HepG2 (cell line): ENCODE results near the gene FDXACB1. TPM values are rescaled to one million over a fixed set of nuclear protein-coding genes. Genes with fewer than 3 reads are reported as not detected.

Experiments
- BHLHE40 ChIP-seq: IDR thresholded peaks from 2 replicates; pipeline ENCODE4 v1.6.1; 2011; ENCODE audit warnings: low read length, improper control_type of control experiment
- BRCA1 ChIP-seq: sonication (generic); formaldehyde crosslinking; IDR thresholded peaks from 2 replicates; pipeline ENCODE4 v1.4.0; 2020; ENCODE audit warnings: missing genetic modification reagents
- CBX5 ChIP-seq: sonication (generic); formaldehyde crosslinking; IDR thresholded peaks from 2 replicates; pipeline ENCODE4 v1.4.0; 2020; ENCODE audit warnings: missing genetic modification reagents, borderline replicate concordance
- GATAD2A ChIP-seq: IDR thresholded peaks from 2 replicates; pipeline ENCODE4 v1.6.1; 2016
- HIC2 ChIP-seq: sonication (generic); formaldehyde crosslinking; IDR thresholded peaks from 2 replicates; pipeline ENCODE4 v1.9.0; 2022; ENCODE audit warnings: low read depth, missing genetic modification reagents
- NFYB ChIP-seq: sonication (generic); formaldehyde crosslinking; IDR thresholded peaks from 2 replicates; pipeline ENCODE4 v1.4.0; 2020; ENCODE audit warnings: missing genetic modification reagents
- PREB ChIP-seq: sonication (generic); formaldehyde crosslinking; IDR thresholded peaks from 2 replicates; pipeline ENCODE4 v1.4.0; 2020; ENCODE audit warnings: missing genetic modification reagents
- RNF219 ChIP-seq: sonication (generic); formaldehyde crosslinking; IDR thresholded peaks from 2 replicates; pipeline ENCODE4 v1.5.0; 2020; ENCODE audit warnings: mild to moderate bottlenecking, missing genetic modification reagents
- SKI ChIP-seq: fragments of 450-650 bp; IDR thresholded peaks from one replicate; pipeline ENCODE4 v1.6.1; 2018; ENCODE audit warnings: mild to moderate bottlenecking; ENCODE audit not compliant: partially characterized antibody
- ZNF234 ChIP-seq: sonication (generic); formaldehyde crosslinking; conservative IDR thresholded peaks from 2 replicates; pipeline ENCODE4 v1.5.1; 2020; ENCODE audit warnings: mild to moderate bottlenecking, missing genetic modification reagents
- ZNF747 ChIP-seq: sonication (generic); formaldehyde crosslinking; IDR thresholded peaks from 2 replicates; pipeline ENCODE4 v1.8.1; 2023; ENCODE audit warnings: missing genetic modification reagents, mild to moderate bottlenecking, borderline replicate concordance
- polyA plus RNA-seq, 8 experiments: library from polyadenylated mRNA; depleted of rRNA in 3 of 8; stranded (reverse) in 7 of 8; unstranded in 1 of 8; fragments of >200 nt; fragmentation: Illumina TruSeq in 4 of 8; extraction: Trizol in 4 of 8; gene quantifications; 2 replicates each; pipeline versions ENCODE4 v1.2.1 to v1.2.3, GENCODE V29; 2011 to 2016; ENCODE audit warnings: low read depth in 4 of 8, missing spikeins in 1 of 8, mixed read lengths in 1 of 8; ENCODE audit not compliant: insufficient read depth in 1 of 8
- total RNA-seq, 5 experiments: library from RNA; depleted of rRNA; stranded (reverse); fragments of >200 nt; fragmentation: Illumina TruSeq; extraction: Trizol; gene quantifications; 2 replicates each; pipeline ENCODE4 v1.2.3, GENCODE V29; 2016; ENCODE audit warnings: low read depth in 1 of 5
- TF ChIP-seq, protein P1 (sequence below): sonication (generic); formaldehyde crosslinking; IDR thresholded peaks from 2 replicates; pipeline ENCODE4 v1.5.1; 2020; ENCODE audit warnings: mild to moderate bottlenecking, missing genetic modification reagents, moderate library complexity
- TF ChIP-seq, protein P2 (sequence below): IDR thresholded peaks from 2 replicates; pipeline ENCODE4 v1.6.1; 2016; ENCODE audit warnings: mild to moderate bottlenecking
- TF ChIP-seq, protein P3 (sequence below): sonication (generic); formaldehyde crosslinking; IDR thresholded peaks from 2 replicates; pipeline ENCODE4 v1.8.0; 2022; ENCODE audit warnings: missing genetic modification reagents, mild to moderate bottlenecking, borderline replicate concordance

The FDXACB1 gene
- total and polyA plus RNA-seq, 2 of the 13 experiments (the other 11 are each of a cell fraction or from before 2014, with no cell fraction given): 1.1 to 3.4 TPM

DNA sequence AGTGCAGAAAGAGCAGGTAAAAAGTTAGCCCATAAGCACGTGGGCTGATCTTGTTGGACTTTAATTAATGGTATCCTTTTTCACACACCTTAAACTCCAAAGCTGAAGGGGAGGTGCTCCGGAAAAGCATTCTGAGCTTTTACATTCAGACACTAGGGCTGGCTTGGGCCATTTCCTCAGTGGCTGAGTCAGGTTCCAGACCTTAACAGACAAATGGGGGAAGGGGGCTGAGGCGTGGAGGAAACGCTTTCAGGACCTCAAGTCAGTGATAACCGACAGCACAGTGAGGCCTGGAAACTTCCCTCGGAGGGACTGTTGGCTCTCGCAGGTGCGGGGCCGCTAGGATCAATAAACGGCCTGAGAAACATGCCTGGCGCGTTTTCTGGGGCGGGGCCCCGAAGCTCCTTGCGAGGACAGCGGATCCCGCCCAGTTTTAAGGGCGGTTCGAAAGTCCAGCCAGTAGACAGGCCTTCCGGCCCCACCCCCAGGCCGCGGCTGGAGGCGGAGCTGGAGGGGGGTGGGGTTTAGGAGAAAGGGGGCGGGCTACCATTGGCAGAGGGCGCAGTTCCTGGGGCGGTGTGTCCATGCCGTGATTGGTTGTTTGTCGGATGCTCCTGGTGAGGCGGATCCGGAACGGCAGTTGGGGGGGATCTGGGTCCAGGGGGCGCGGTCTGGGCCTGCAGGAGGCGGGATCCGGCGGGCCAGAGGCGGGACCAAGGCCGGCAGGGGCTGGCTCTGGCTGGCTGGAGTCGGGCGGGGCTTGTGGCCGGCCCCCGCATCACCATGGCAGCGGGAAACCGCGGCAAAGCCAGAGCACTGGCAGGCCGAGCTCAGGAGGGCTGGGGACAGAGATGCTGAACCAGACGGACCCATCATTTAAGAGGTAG is 47.8 kb upstream of the FDXACB1 start (continued):
- TF ChIP-seq SKI (peak; percentile 47), BHLHE40 (peak; percentile 15; the same call in 1 of the 2 replicates), HIC2 (CRISPR knock-in tag) (no peak), ZNF234 (no peak), CBX5 (CRISPR knock-in tag) (no peak), NFYB (CRISPR knock-in tag) (peak; percentile 66; the same call in 1 of the 2 replicates), GATAD2A (CRISPR knock-in tag) (peak; percentile 70), PREB (CRISPR knock-in tag) (no peak), RNF219 (CRISPR knock-in tag) (no peak), BRCA1 (CRISPR knock-in tag) (no peak), ZNF747 (CRISPR knock-in tag) (peak; percentile 47; the same call in 1 of the 2 replicates)
- TF ChIP-seq, protein P1, sequence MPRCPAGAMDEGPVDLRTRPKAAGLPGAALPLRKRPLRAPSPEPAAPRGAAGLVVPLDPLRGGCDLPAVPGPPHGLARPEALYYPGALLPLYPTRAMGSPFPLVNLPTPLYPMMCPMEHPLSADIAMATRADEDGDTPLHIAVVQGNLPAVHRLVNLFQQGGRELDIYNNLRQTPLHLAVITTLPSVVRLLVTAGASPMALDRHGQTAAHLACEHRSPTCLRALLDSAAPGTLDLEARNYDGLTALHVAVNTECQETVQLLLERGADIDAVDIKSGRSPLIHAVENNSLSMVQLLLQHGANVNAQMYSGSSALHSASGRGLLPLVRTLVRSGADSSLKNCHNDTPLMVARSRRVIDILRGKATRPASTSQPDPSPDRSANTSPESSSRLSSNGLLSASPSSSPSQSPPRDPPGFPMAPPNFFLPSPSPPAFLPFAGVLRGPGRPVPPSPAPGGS (CRISPR knock-in tag): peak; percentile 27; the same call in 1 of the 2 replicates
- TF ChIP-seq, protein P2, sequence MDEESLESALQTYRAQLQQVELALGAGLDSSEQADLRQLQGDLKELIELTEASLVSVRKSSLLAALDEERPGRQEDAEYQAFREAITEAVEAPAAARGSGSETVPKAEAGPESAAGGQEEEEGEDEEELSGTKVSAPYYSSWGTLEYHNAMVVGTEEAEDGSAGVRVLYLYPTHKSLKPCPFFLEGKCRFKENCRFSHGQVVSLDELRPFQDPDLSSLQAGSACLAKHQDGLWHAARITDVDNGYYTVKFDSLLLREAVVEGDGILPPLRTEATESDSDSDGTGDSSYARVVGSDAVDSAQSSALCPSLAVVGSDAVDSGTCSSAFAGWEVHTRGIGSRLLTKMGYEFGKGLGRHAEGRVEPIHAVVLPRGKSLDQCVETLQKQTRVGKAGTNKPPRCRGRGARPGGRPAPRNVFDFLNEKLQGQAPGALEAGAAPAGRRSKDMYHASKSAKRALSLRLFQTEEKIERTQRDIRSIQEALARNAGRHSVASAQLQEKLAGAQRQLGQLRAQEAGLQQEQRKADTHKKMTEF (CRISPR knock-in tag): peak; percentile 87
- TF ChIP-seq, protein P3, sequence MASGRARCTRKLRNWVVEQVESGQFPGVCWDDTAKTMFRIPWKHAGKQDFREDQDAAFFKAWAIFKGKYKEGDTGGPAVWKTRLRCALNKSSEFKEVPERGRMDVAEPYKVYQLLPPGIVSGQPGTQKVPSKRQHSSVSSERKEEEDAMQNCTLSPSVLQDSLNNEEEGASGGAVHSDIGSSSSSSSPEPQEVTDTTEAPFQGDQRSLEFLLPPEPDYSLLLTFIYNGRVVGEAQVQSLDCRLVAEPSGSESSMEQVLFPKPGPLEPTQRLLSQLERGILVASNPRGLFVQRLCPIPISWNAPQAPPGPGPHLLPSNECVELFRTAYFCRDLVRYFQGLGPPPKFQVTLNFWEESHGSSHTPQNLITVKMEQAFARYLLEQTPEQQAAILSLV (CRISPR knock-in tag): peak; percentile 64; the same call in 1 of the 2 replicates
